ENCODE results near the gene PCBD1.
"Not testable (repeated sequence)": the region's sequence is repeated elsewhere in the genome, so short reads cannot be mapped to it uniquely, and the experiment has no call there.

The PCBD1 gene

GRCh38 chr10:70887804-70888800 is at the start of gene PCBD1:
PCBD1 (minus strand) TSS chr10:70888565; CDS start chr10:70888533, 32 bp downstream.
- DNase-seq: no peak

GRCh38 chr10:70937661-70938060 is 49.3 kb upstream of the PCBD1 start:
- no peak for DNase-seq

GRCh38 chr10:70936111-70936510 is 47.7 kb upstream of the PCBD1 start:
- DNase-seq: no peak

GRCh38 chr10:70935631-70936030 is 47.3 kb upstream of the PCBD1 start:
- no peak for DNase-seq

- DNase-seq: no peak
Measured at GRCh38 chr10:70935125-70935625, 46.8 kb upstream of the PCBD1 start.

- DNase-seq: no peak
Measured at GRCh38 chr10:70934701-70935100, 46.3 kb upstream of the PCBD1 start.

- DNase-seq: no peak
Measured at GRCh38 chr10:70932392-70933196, 44.2 kb upstream of the PCBD1 start.

- no peak for DNase-seq
Measured at GRCh38 chr10:70931168-70931815, 42.9 kb upstream of the PCBD1 start.

- no peak for DNase-seq
Measured at GRCh38 chr10:70930263-70931000, 42.1 kb upstream of the PCBD1 start.

GRCh38 chr10:70928140-70928539 is 39.8 kb upstream of the PCBD1 start:
- DNase-seq: no peak

- DNase-seq: no peak
Measured at GRCh38 chr10:70927189-70927943, 39.0 kb upstream of the PCBD1 start.

- no peak for DNase-seq
Measured at GRCh38 chr10:70926226-70927000, 38.0 kb upstream of the PCBD1 start.

GRCh38 chr10:70925377-70926225 is 37.2 kb upstream of the PCBD1 start:
- no peak for DNase-seq

- DNase-seq: no peak
Measured at GRCh38 chr10:70923696-70924095, 35.3 kb upstream of the PCBD1 start.

- DNase-seq: no peak
Measured at GRCh38 chr10:70921285-70921684, 32.9 kb upstream of the PCBD1 start.

GRCh38 chr10:70920519-70920918 is 32.2 kb upstream of the PCBD1 start:
- no peak for DNase-seq

GRCh38 chr10:70919906-70920305 is 31.5 kb upstream of the PCBD1 start:
- not testable (repeated sequence) for DNase-seq

- no peak for DNase-seq
Measured at GRCh38 chr10:70918851-70919530, 30.6 kb upstream of the PCBD1 start.

GRCh38 chr10:70917635-70918034 is 29.3 kb upstream of the PCBD1 start:
- DNase-seq: no peak

Data from NCI-H2081 treated with DMSO at 0.1 percent for 48 hours (cell line).